Cardiac muscle cell (in vitro differentiated cells and primary cell): ENCODE data around the gene NAMPT. TPM values are rescaled to one million over a fixed set of nuclear protein-coding genes. Genes with fewer than 3 reads are reported as not detected.
A peak's percentile ranks its signal among the peaks of the same experiment; 100 is the strongest.

Experiments
- DNase-seq, 2 donors: peaks; one replicate each; pipeline versions ENCODE4 v3.0.0 to v3.0.0-alpha.2; 2010 to 2017; ENCODE audit warnings: low read depth in 1 of 2, low spot score in 1 of 2
- H3K27ac ChIP-seq: fragments of 200-600 bp; sonication (generic); 2 replicates; pipeline ENCODE4 v1.5.1; 2016
- H3K27me3 ChIP-seq: fragments of 200-600 bp; sonication (generic); 2 replicates; pipeline ENCODE4 v1.6.0; 2016; ENCODE audit warnings: control low read depth
- H3K36me3 ChIP-seq: fragments of 200-600 bp; sonication (generic); 2 replicates; pipeline ENCODE4 v1.5.1; 2016; ENCODE audit warnings: control low read depth
- H3K4me1 ChIP-seq: fragments of 200-600 bp; sonication (generic); 2 replicates; pipeline ENCODE4 v1.8.1; 2017; ENCODE audit warnings: low read depth, mild to moderate bottlenecking, mixed run types
- H3K4me3 ChIP-seq: fragments of 200-600 bp; sonication (generic); 2 replicates; pipeline ENCODE4 v1.5.1; 2016; ENCODE audit warnings: mild to moderate bottlenecking
- H3K9me3 ChIP-seq: fragments of 200-600 bp; sonication (generic); 2 replicates; pipeline ENCODE4 v1.5.1; 2017; ENCODE audit warnings: low read depth, mild to moderate bottlenecking, control low read depth
- CTCF ChIP-seq: IDR thresholded peaks from 2 replicates; pipeline ENCODE4 v1.5.1; 2012; ENCODE audit warnings: low read depth, mild to moderate bottlenecking, low read length
- polyA plus RNA-seq: library from polyadenylated mRNA; unstranded; fragments of >200 nt; fragmentation: Nextera tagmentation; extraction: Ambion mirVana; gene quantifications from 2 replicates; pipeline ENCODE4 v1.2.1, GENCODE V29; 2016
- total RNA-seq: library from RNA; depleted of rRNA; stranded (reverse); fragments of >200 nt; gene quantifications from 2 replicates; pipeline ENCODE4 v1.2.3, GENCODE V29; 2016

The NAMPT gene
- total RNA-seq (36.4 and 42.9 TPM in 2 replicates), polyA plus RNA-seq (31.6 and 37.3 TPM in 2 replicates)

GRCh38 chr7:106284714-106285050 is at the start of gene NAMPT:
NAMPT (minus strand) TSS chr7:106284983; CDS start chr7:106284884, 99 bp downstream.
- H3K9me3 ChIP-seq: no peaks in the 10 kb centered on the region
- no peaks in the 10 kb centered on the region for H3K27me3 ChIP-seq
- H3K36me3 ChIP-seq: no peaks in the 10 kb centered on the region
- peaks cover 8% of the 10 kb centered on the region for H3K4me1 ChIP-seq
- H3K4me3 ChIP-seq: peak within 1 kb of the TSS; percentile 57
- TF ChIP-seq CTCF: no peak
- no peak for DNase-seq
- peak within 1 kb of the TSS; percentile 93 for H3K27ac ChIP-seq

- DNase-seq: no peak
- no peak for TF ChIP-seq CTCF
- no peaks in the 10 kb centered on the region for H3K9me3 ChIP-seq
Observed at GRCh38 chr7:106332201-106332600, 47.4 kb upstream of the NAMPT start.

GRCh38 chr7:106331441-106332175 is 46.8 kb upstream of the NAMPT start:
- no peak for TF ChIP-seq CTCF
- no peaks in the 10 kb centered on the region for H3K36me3 ChIP-seq
- H3K27me3 ChIP-seq: no peaks in the 10 kb centered on the region
- H3K4me1 ChIP-seq: no peaks in the 10 kb centered on the region
- no peaks in the 10 kb centered on the region for H3K9me3 ChIP-seq
- no peak overlapping the region for H3K27ac ChIP-seq
- DNase-seq: no peak
- H3K4me3 ChIP-seq: no peak overlapping the region

More at GRCh38 chr7:106332201-106332600, 47.4 kb upstream of the NAMPT start:
- no peak overlapping the region for H3K4me3 ChIP-seq
- no peaks in the 10 kb centered on the region for H3K27me3 ChIP-seq
- no peaks in the 10 kb centered on the region for H3K4me1 ChIP-seq
- H3K36me3 ChIP-seq: no peaks in the 10 kb centered on the region
- H3K27ac ChIP-seq: no peak overlapping the region

- H3K27me3 ChIP-seq: no peaks in the 10 kb centered on the region
- no peak overlapping the region for H3K4me3 ChIP-seq
- H3K36me3 ChIP-seq: no peaks in the 10 kb centered on the region
- no peak for TF ChIP-seq CTCF
- peak in 1 of 2 donors; percentile 69 for DNase-seq
- no peaks in the 10 kb centered on the region for H3K4me1 ChIP-seq
- no peak overlapping the region for H3K27ac ChIP-seq
- H3K9me3 ChIP-seq: no peaks in the 10 kb centered on the region
Observed at GRCh38 chr7:106329971-106330733, 45.4 kb upstream of the NAMPT start.

GRCh38 chr7:106329408-106329807 is 44.6 kb upstream of the NAMPT start:
- peak in 1 of 2 donors; percentile 4 for DNase-seq
- no peaks in the 10 kb centered on the region for H3K27me3 ChIP-seq
- no peak overlapping the region for H3K4me3 ChIP-seq
- H3K36me3 ChIP-seq: no peaks in the 10 kb centered on the region
- no peak for TF ChIP-seq CTCF
- H3K9me3 ChIP-seq: no peaks in the 10 kb centered on the region
- H3K4me1 ChIP-seq: no peaks in the 10 kb centered on the region
- H3K27ac ChIP-seq: no peak overlapping the region
